HEK293T (cell line): ENCODE data around the gene EHHADH.

ENCODE experiments used
- ARNT ChIP-seq: fragments of 450-650 bp; IDR thresholded peaks from 2 replicates; pipeline ENCODE4 v1.6.1; 2017; ENCODE audit warnings: mild to moderate bottlenecking
- BHLHE40 ChIP-seq: fragments of 450-650 bp; IDR thresholded peaks from 2 replicates; pipeline ENCODE4 v1.6.1; 2016; ENCODE audit warnings: mild to moderate bottlenecking, moderate library complexity, borderline replicate concordance
- CTBP1 ChIP-seq: fragments of 450-650 bp; IDR thresholded peaks from 2 replicates; pipeline ENCODE4 v1.6.1; 2016; ENCODE audit warnings: borderline replicate concordance
- ELF4 ChIP-seq: fragments of 450-650 bp; IDR thresholded peaks from 2 replicates; pipeline ENCODE4 v1.6.1; 2017; ENCODE audit warnings: antibody characterized with exemption
- FOXA1 ChIP-seq: fragments of 450-650 bp; IDR thresholded peaks from 2 replicates; pipeline ENCODE4 v1.6.1; 2016; ENCODE audit warnings: mild to moderate bottlenecking
- FOXK2 ChIP-seq: fragments of 450-650 bp; IDR thresholded peaks from 2 replicates; pipeline ENCODE4 v1.6.1; 2016; ENCODE audit warnings: mild to moderate bottlenecking
- FOXM1 ChIP-seq: fragments of 450-650 bp; IDR thresholded peaks from 2 replicates; pipeline ENCODE4 v1.6.1; 2017; ENCODE audit warnings: mild to moderate bottlenecking, borderline replicate concordance
- L3MBTL2 ChIP-seq: fragments of 450-650 bp; conservative IDR thresholded peaks from 2 replicates; pipeline ENCODE4 v1.6.1; 2016; ENCODE audit warnings: mild to moderate bottlenecking
- LEF1 ChIP-seq: fragments of 450-650 bp; IDR thresholded peaks from 2 replicates; pipeline ENCODE4 v1.6.1; 2017; ENCODE audit warnings: mild to moderate bottlenecking, borderline replicate concordance
- SP1 ChIP-seq: fragments of 450-650 bp; IDR thresholded peaks from 2 replicates; pipeline ENCODE4 v1.6.1; 2017
- SUZ12 ChIP-seq: fragments of 450-650 bp; IDR thresholded peaks from 2 replicates; pipeline ENCODE4 v1.6.1; 2016; ENCODE audit warnings: mild to moderate bottlenecking
- TARDBP ChIP-seq: fragments of 450-650 bp; IDR thresholded peaks from 2 replicates; pipeline ENCODE4 v1.6.1; 2016
- ZNF384 ChIP-seq: fragments of 450-650 bp; IDR thresholded peaks from 2 replicates; pipeline ENCODE4 v1.6.1; 2016
- TF ChIP-seq, protein P1 (sequence below): fragments of 450-650 bp; IDR thresholded peaks from 2 replicates; pipeline ENCODE4 v1.6.1; 2016

DNA sequence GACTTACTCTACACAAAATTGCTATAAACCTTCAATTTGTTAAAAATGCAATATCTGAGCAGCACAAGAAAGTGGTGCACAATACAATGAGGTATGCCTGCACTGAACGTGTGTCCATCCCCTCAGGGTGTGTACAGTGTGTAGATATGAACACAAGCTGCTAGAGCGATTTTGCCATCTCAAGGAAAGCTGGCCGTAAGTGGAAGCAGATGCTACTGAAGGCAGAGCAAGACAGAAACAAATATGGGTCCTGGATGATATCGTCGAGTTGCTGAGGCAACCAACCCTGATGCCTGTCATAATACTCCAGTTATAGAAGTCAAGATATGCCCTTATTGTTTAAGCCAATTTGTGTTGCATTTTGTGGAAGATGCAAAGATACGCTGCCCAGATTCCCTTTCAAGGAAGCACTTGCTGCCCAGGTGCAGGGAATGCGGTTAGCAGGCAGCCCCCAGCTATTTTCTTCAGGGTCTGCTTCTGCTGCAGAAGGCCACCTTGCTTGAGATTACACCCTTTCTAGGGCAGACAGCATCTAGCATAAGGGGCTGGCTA is 25.8 kb upstream of the EHHADH start:
- TF ChIP-seq CTBP1 (no peak), FOXA1 (no peak), TARDBP (no peak), SUZ12 (no peak), ARNT (no peak), ELF4 (no peak), BHLHE40 (no peak), ZNF384 (no peak), FOXK2 (no peak), SP1 (no peak), L3MBTL2 (no peak), LEF1 (no peak), FOXM1 (no peak)
- TF ChIP-seq, protein P1, sequence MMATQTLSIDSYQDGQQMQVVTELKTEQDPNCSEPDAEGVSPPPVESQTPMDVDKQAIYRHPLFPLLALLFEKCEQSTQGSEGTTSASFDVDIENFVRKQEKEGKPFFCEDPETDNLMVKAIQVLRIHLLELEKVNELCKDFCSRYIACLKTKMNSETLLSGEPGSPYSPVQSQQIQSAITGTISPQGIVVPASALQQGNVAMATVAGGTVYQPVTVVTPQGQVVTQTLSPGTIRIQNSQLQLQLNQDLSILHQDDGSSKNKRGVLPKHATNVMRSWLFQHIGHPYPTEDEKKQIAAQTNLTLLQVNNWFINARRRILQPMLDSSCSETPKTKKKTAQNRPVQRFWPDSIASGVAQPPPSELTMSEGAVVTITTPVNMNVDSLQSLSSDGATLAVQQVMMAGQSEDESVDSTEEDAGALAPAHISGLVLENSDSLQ: no peak
